Neural crest cell (in vitro differentiated cells): ENCODE measurements around the gene CACNB3. TPM values are rescaled to one million over a fixed set of nuclear protein-coding genes. Genes with fewer than 3 reads are reported as not detected.

Experiments used
- DNase-seq: peaks from one replicate; pipeline ENCODE4 v3.0.0; 2021; ENCODE audit warnings: low read depth, mixed read lengths, low spot score
- H3K27ac Mint-ChIP-seq: one replicate; pipeline ENCODE4 v1.8.0; 2021; ENCODE audit warnings: mild to moderate bottlenecking, mixed read lengths; ENCODE audit not compliant: unreplicated experiment
- H3K27me3 Mint-ChIP-seq: 2 replicates; pipeline ENCODE4 v1.8.0; 2021; ENCODE audit warnings: low read depth, mild to moderate bottlenecking, mixed read lengths
- H3K36me3 Mint-ChIP-seq: 2 replicates; pipeline ENCODE4 v1.8.0; 2021; ENCODE audit warnings: low read depth, mild to moderate bottlenecking, mixed read lengths
- H3K4me1 Mint-ChIP-seq: 2 replicates; pipeline ENCODE4 v1.8.0; 2021; ENCODE audit warnings: mixed read lengths
- H3K4me3 Mint-ChIP-seq: one replicate; pipeline ENCODE4 v1.8.0; 2021; ENCODE audit warnings: mild to moderate bottlenecking, mixed read lengths
- H3K9me3 Mint-ChIP-seq: 2 replicates; pipeline ENCODE4 v1.8.0; 2021; ENCODE audit warnings: mixed read lengths
- CTCF ChIP-seq: fragments of 200-600 bp; sonication (generic); conservative IDR thresholded peaks from 2 replicates; pipeline ENCODE4 v1.5.0; 2021; ENCODE audit warnings: antibody characterized with exemption, mild to moderate bottlenecking
- total RNA-seq: library from RNA; stranded (reverse); gene quantifications from 2 replicates; pipeline ENCODE4 v1.2.1, GENCODE V29; 2021

CACNB3 gene
- total RNA-seq, 1 donor from 2014 or later = 59.7 TPM

DNA sequence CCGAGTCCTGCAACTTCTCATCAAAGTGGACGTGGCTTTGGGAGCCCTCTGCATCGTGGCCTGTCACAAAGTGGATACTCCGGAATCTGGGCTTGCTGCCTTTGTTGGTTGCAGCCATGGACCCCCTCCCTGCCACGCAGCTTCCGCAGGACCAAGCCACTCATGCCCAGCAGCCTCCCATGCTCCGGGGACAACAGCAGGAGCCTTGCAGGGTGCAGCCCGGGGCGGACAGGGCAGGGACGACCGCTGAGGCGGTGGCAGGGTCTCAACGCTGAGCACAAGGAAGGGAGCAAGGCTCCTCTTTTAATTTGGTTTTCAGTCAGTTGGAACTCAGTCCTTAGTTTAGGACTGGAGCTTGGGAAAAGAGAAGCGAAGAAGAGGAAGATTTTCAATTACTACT lies 17.3 kb upstream of the CACNB3 start:
- no peak for TF ChIP-seq CTCF
- no peaks in the 10 kb centered on the region for H3K27me3 Mint-ChIP-seq
- no peak for DNase-seq
- H3K27ac Mint-ChIP-seq = no peak overlapping the region
- no peaks in the 10 kb centered on the region for H3K36me3 Mint-ChIP-seq
- peaks cover 2% of the 10 kb centered on the region for H3K4me1 Mint-ChIP-seq
- H3K9me3 Mint-ChIP-seq = no peaks in the 10 kb centered on the region
- no peak overlapping the region for H3K4me3 Mint-ChIP-seq

GRCh38 chr12:48803675-48804074 lies 14.6 kb upstream of the CACNB3 start:
- DNase-seq = no peak
- H3K9me3 Mint-ChIP-seq = no peaks in the 10 kb centered on the region
- H3K27ac Mint-ChIP-seq = no peak overlapping the region
- no peaks in the 10 kb centered on the region for H3K36me3 Mint-ChIP-seq
- no peak for TF ChIP-seq CTCF
- H3K4me1 Mint-ChIP-seq = no peaks in the 10 kb centered on the region
- no peaks in the 10 kb centered on the region for H3K27me3 Mint-ChIP-seq
- no peak overlapping the region for H3K4me3 Mint-ChIP-seq

DNA sequence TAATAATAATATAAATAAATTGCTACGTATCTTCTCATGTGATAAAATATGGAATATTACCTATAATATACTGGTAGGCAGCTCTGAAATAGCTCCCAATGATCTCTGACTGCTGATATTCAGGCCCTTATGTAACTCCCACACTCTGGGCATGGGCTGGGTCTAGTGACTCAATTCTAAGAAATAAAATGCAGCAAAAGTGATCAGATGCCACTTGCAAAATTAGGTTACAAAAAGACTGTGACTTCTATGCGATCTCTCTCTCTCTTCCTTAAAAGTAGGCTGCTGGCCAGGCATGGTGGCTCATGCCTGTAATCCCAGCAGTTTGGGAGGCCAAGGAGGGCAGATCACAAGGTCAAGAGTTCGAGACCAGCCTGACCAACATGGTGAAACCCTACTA lies 10.3 kb upstream of the CACNB3 start:
- TF ChIP-seq CTCF = no peak
- H3K27me3 Mint-ChIP-seq = peaks cover 4% of the 10 kb centered on the region
- H3K9me3 Mint-ChIP-seq = no peaks in the 10 kb centered on the region
- no peak overlapping the region for H3K4me3 Mint-ChIP-seq
- H3K36me3 Mint-ChIP-seq = no peaks in the 10 kb centered on the region
- no peak for DNase-seq
- peaks cover 15% of the 10 kb centered on the region for H3K4me1 Mint-ChIP-seq
- H3K27ac Mint-ChIP-seq = no peak overlapping the region

DNA sequence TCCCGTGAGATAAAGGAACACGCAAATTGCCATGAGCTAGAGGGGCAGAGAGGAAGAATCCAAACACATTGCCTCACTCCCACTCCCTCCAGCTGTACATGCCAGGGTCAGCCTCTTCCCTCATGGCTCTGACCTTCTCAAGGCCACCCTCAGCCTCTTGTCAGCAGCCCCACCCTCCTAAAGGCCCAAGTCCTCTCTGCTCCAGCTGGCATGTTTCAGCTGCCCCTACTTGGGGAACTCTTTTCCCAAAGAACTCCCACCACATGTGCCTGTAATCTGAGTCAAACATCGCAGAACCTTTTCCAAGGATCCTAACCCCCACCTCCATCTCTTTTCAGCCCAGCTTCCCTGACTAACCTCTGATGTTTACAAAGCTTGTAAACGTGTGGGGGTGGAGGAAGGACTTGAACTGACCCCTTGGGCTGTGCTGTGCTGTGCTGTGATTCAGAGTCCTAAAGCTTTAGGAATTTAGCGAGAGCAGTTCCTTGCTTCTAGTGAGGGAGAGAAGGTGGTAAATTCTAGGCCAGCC lies 7.3 kb upstream of the CACNB3 start:
- Mint-ChIP-seq H3K36me3 (no peaks in the 10 kb centered on the region), H3K27ac (no peak overlapping the region), H3K9me3 (no peaks in the 10 kb centered on the region), H3K4me1 (peaks cover 25% of the 10 kb centered on the region), H3K27me3 (peaks cover 10% of the 10 kb centered on the region), H3K4me3 (peak overlapping the region; percentile 68)
- no peak for TF ChIP-seq CTCF
- DNase-seq = no peak

DNA sequence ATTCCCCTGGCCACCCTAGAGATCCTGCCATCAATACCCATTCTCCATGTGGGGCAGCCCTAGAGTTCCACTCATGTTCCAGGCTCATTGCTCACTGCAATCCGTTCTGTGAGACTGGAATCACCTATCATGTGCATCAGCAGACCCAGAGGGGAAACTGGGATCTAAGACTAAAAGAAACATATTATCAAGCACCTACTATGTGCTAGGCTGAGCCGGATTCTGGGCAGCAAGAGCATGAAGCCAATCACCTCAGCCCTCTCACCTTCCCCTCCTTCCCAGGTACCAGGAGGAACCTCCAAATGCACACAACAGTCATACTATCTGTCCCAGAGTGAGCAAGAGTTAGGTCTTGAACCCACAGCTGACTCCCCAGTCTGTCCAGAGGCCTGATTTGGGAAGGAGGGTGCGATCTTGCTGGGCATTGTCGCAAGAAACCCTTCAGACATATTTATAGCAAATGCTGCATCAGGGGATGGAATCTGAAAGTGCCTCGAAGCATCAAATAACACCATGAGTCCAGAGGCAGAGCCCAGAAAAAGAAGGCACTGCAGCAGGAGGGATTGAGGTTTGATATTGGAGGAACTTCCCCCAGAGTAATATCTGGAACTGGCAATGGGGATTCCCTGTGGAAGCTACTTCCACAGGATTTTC lies 6.7 kb upstream of the CACNB3 start:
- no peak for DNase-seq
- Mint-ChIP-seq H3K36me3 (no peaks in the 10 kb centered on the region), H3K27ac (no peak overlapping the region), H3K4me1 (peaks cover 30% of the 10 kb centered on the region), H3K9me3 (no peaks in the 10 kb centered on the region), H3K4me3 (peak overlapping the region; percentile 80), H3K27me3 (peaks cover 10% of the 10 kb centered on the region)
- TF ChIP-seq CTCF = no peak
